HG02763 (cell line): ENCODE results near the gene ECE1.
"Not testable (repeated sequence)": the region's sequence is repeated elsewhere in the genome, so short reads cannot be mapped to it uniquely, and the experiment has no call there.

ENCODE experiments used
- ATAC-seq: cut with Tn5 transposase; IDR thresholded peaks from one replicate; pipeline ENCODE4 v1.9.1; 2021; ENCODE audit warnings: mild to moderate bottlenecking, moderate library complexity; ENCODE audit not compliant: unreplicated experiment

ECE1 gene

DNA sequence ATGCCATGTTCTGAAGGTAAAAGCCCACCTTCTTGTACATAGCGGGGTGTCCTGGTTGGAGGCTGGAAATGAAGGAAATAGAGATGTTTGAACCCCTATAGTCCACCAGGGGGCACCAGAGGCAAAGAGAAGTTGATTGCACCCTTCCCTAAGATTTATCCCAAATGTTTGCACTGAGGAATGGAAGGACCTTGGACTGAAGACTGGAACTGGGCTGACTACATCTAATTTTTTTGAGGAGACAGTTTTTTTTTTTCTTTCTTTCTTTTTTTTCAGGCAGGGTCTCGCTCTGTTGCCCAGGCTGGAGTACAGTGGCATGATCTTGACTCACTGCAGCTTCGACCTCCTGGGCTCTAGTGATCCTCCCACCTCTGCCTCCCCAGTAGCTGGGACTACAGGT is 58.2 kb downstream of the ECE1 start:
- ATAC-seq, result no peak

DNA sequence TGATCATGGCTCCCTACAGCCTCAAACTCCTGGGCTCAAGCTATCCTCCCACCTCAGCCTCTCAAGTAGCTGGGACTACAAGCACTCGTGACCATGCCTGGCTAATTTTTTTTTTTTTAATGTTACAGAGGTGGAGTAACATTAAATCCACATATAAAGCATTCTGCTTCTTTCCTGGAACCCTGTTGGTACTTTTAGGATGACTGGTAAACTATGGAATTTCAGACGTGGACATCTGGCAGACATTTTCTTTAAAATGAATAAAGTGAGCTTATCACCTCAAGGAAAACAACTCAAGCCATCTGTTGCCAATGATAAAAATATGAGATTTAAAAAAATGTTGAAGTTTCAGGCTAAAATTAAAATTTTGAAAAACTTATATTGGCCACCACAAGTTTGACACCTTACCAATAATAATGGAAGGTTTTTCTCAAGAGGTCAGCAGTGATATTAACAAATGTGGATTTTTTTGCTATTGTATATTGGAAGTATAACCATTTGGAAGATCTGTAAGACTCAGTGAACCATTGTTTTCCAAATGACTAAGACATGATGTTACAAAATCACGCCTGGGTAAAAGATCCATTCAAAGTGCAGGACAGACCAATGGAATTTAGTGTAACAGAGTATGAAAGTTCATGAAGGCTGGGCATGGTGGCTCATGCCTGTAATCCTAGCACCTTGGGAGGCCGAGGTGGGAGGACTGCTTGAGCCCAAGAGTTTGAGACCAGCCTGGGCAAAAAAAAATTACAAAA is 60.8 kb downstream of the ECE1 start:
- no peak for ATAC-seq

DNA sequence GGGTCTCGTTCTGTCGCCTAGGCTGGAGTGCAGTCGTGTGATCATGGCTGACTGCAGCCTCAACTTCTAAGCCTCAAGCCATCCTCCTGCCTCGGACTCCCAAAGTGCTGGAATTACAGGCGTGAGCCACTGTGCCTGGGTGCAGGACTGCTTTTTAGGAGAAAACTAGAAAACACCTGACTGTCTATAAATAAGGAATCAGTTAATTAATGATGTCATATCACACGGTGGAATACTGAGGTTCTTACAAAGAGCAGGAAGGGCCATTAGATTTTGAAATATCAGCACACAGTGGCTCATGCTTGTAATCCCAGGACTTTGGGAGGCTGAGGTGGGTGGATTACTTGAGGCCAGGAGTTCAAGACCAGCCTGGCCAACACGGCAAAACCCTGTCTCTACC is 62.0 kb downstream of the ECE1 start:
- ATAC-seq, result not testable (repeated sequence)

- ATAC-seq, result no peak
Observed at GRCh38 chr1:21225065-21225464, 65.2 kb downstream of the ECE1 start.

- no peak for ATAC-seq
Observed at GRCh38 chr1:21220815-21221214, 69.4 kb downstream of the ECE1 start.

GRCh38 chr1:21219674-21220073 is 70.6 kb downstream of the ECE1 start:
- ATAC-seq, result no peak

GRCh38 chr1:21217812-21218596 is 72.3 kb downstream of the ECE1 start:
- ATAC-seq, result no peak

GRCh38 chr1:21216835-21217811 is 73.1 kb downstream of the ECE1 start:
- no peak for ATAC-seq

DNA sequence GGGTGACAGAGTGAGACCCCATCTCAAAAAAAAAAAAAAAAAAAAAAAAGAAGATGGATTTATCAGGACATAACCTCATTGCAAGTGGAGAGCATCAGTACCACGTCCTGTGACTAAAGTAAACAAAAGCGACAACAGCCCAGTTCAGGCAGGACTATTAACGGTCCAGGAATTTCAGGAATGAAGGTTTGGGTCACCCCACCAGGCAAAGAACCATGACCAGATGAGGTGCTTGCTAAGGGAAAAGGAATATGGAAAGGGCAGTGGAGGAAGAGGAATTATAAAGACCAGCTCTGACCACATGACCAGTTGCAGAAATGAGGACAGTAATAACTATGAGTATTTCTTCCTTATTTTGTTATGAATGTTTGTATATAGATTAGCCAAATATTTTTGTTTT is 78.1 kb downstream of the ECE1 start:
- no peak for ATAC-seq

GRCh38 chr1:21208137-21208700 is 82.0 kb downstream of the ECE1 start:
- not testable (repeated sequence) for ATAC-seq

GRCh38 chr1:21206117-21206516 is 84.1 kb downstream of the ECE1 start:
- ATAC-seq, result no peak

DNA sequence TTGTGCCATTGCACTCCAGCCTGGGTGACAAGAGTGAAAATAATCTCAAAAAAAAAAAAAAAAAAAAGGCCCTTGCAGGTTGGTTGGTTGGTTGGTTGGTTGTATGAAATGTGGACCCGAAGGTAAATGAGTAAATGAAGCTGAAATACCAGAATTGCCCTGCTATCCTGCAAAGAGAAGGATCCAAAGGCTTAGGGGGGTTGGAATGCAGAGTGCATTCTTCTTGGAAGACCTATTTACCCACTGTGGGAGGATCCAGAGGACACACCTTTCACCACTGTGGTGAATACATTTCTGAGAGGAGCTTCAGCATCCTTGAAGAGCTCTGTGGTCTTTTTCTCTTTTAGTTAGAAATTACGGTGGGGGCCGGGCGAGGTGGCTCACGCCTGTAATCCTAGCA is 84.8 kb downstream of the ECE1 start:
- ATAC-seq, result no peak

DNA sequence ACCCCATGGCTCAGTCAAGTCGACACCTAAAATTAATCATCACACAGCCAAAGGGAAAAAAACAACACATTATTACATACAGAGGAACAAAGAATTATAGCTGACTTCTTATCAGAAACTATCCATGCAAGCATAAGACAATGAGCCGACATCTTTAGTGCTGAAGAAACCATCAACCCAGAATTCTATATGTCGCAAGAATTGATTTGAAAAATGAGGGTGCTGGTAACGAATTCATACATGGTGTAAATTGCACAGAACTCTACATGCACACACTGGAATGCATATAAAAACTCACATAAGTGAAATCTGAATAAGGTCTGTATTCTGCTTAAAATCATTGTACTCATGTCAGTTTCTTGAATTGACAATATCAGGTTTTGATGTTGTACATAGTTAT is 88.6 kb downstream of the ECE1 start:
- ATAC-seq, result no peak

DNA sequence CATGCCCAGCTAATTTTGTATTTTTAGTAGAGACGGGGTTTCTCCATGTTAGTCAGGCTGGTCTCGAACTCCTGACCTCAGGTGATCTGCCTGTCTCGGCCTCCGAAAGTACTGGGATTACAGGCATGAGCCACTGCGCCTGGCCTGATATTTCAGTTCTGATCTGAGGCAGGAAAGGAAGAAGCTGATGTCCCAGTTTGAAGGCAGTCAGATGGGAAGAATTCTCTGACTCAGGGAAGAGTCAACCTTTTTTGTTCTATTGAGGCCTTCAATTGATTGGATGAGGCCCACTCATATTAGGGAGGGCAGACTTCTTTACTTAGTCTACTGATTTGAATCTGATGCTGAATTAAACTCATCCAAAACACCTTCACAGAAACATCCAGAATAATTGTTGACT is 89.0 kb downstream of the ECE1 start:
- not testable (repeated sequence) for ATAC-seq

DNA sequence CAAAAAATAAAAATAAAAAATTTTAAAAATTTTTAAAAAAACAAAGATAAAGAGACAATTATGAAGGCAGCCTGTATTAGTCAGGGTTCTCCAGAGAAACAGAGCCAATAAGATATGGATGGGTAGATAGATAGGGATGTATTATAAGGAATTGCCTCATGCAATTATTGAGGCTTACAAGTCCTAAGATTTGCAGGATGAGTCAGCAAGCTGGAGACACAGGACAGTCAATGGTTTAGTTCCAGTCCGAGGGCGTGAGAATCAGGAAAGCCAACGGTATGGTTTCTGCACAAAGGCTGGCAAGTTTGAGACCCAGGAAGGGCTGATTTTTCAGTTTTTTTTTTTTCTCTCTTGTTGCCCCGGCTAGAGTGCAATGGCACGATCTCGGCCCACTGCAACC is 89.5 kb downstream of the ECE1 start:
- ATAC-seq, result no peak

DNA sequence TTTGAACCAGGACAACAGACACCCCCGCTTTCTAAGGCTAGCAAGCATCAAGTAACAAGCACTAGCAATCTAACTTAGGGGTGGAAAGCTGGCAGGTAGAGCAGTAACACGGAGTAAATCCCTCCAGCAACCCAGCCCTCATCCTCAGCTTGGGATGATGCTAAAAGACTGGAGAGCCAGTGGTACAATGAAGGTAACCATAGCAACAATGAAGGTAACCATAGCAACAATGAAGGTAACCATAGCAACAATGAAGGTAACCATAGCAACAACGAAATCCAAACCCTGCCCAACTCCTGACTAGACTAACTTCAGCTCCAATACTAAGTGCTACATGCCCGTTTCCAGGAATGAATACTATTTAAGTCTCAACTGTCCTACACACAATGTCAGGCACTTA is 91.3 kb downstream of the ECE1 start:
- ATAC-seq, result no peak

- ATAC-seq, result no peak
Observed at GRCh38 chr1:21192871-21193270, 97.4 kb downstream of the ECE1 start.

DNA sequence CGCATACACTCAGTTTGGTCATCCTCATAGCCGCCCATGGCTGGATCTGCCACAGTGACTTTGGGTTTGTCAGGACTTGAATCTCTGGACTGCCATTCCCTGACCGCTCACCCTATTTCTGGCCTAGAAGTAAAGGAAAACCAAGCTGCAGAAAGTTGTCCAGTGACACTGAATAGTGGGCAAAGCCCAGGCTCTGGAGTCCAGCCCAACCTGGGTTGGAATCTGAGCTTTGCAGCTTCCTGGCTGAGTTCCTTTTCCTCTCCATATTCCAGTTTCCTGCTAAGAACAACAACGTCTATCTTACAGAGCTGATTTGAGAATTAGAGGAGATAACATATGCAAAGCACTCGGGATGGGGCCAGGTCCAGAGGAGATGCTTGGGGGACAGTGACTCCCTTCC is 98.0 kb downstream of the ECE1 start:
- ATAC-seq, result no peak

DNA sequence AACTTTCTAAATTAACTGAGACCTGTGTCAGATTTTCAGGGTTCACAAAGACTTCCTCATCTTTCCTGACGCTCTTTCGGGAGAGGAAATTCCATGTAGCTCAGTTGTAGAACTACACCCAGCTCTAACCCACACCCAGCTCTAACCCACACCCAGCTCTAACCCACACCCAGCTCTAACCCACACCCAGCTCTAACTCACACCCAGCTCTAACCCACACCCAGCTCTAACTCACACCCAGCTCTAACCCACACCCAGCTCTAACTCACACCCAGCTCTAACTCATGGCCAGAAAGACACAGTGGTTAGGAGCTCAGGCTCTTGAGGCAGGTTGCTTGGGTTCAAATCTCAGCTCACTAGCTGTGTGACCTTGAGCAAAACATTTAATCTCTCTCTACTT is 99.5 kb downstream of the ECE1 start:
- ATAC-seq, result not testable (repeated sequence)

DNA sequence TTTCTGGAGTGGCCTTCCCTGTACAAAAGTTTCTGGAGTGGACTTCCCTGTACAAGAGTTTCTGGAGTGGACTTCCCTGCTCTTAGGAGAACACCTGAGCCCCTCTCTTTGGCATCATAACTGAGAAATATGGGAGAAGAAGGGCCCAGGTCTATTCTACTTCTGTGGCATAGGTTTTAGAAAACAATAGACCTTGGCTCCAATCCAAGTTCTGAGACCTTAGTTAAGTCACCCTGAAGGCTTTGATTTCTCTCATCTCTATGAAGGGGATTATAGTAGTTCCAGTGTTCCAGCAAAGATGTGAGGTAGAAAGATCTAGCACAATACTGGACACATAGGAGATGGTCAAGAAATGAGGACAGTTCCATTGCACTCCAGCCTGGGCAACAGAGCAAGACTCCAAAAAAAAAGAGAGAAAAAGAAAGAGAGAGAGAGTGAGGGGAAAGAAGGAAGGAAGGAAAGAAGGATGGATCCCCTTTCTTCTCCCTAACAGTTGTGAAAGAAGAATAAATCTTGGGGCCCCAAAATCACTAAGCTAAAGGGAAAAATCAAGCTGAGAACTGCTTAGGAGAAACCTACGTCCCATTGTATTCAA is 100.3 kb downstream of the ECE1 start:
- ATAC-seq, result no peak

DNA sequence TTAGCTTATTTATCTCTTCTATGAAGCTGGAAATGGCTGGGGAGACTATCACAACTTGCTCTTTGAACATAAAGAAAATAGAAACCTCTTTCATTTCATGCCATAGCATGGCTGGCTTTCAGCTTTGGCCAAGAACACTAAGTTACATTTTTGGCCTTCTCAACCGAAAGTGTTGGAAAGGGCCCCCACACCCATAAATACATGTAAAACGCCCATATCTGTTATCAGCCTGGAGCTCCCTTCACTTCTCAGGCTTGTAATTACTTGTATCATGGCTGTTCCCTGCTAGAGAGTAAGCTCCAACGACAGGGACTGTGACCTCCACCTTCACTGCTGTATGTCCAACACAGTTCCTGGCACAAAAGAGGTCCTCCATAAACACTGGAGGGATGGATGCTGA is 100.8 kb downstream of the ECE1 start:
- no peak for ATAC-seq
